Hepatocyte (in vitro differentiated cells): Measurements from ENCODE around the gene PYDC1. TPM values are rescaled to one million over a fixed set of nuclear protein-coding genes. Genes with fewer than 3 reads are reported as not detected.
A peak's percentile ranks its signal among the peaks of the same experiment; 100 is the strongest.
"Not testable (repeated sequence)": the region's sequence is repeated elsewhere in the genome, so short reads cannot be mapped to it uniquely, and the experiment has no call there.

Source experiments
- DNase-seq: peaks from one replicate; pipeline ENCODE4 v3.0.0-alpha.2; 2016; ENCODE audit warnings: low spot score
- H2AFZ ChIP-seq: fragments of 200-600 bp; sonication (generic); 2 replicates; pipeline ENCODE4 v1.6.0; 2016; ENCODE audit warnings: antibody characterized with exemption, mild to moderate bottlenecking
- H3K27ac ChIP-seq: fragments of 200-600 bp; sonication (generic); 2 replicates; pipeline ENCODE4 v1.5.1; 2016; ENCODE audit warnings: mild to moderate bottlenecking
- H3K27me3 ChIP-seq: fragments of 200-600 bp; sonication (generic); 2 replicates; pipeline ENCODE4 v1.6.1; 2016
- H3K36me3 ChIP-seq: fragments of 200-600 bp; sonication (generic); replicated peaks from 2 replicates; pipeline ENCODE4 v1.5.1; 2016; ENCODE audit warnings: low read depth; ENCODE audit not compliant: insufficient read depth
- H3K4me1 ChIP-seq: fragments of 200-600 bp; sonication (generic); 2 replicates; pipeline ENCODE4 v1.5.1; 2016; ENCODE audit warnings: mild to moderate bottlenecking, moderate library complexity; ENCODE audit not compliant: insufficient read depth
- H3K4me2 ChIP-seq: fragments of 200-600 bp; sonication (generic); 2 replicates; pipeline ENCODE4 v1.6.0; 2016
- H3K4me3 ChIP-seq: fragments of 200-600 bp; sonication (generic); 2 replicates; pipeline ENCODE4 v1.5.1; 2016; ENCODE audit warnings: mild to moderate bottlenecking
- H3K79me2 ChIP-seq: fragments of 200-600 bp; sonication (generic); 2 replicates; pipeline ENCODE4 v1.6.0; 2017; ENCODE audit warnings: mild to moderate bottlenecking
- H3K9me2 ChIP-seq: fragments of 200-600 bp; sonication (generic); replicated peaks from 2 replicates; pipeline ENCODE4 v1.6.0; 2017; ENCODE audit warnings: mild to moderate bottlenecking; ENCODE audit not compliant: insufficient read depth
- H3K9me3 ChIP-seq: fragments of 200-600 bp; sonication (generic); 2 replicates; pipeline ENCODE4 v1.5.1; 2016; ENCODE audit warnings: low read depth, mild to moderate bottlenecking
- H4K20me1 ChIP-seq: fragments of 200-600 bp; sonication (generic); 2 replicates; pipeline ENCODE4 v1.6.0; 2016; ENCODE audit warnings: mild to moderate bottlenecking; ENCODE audit not compliant: insufficient read depth, poor library complexity, severe bottlenecking
- EZH2 ChIP-seq: fragments of 200-600 bp; sonication (generic); IDR thresholded peaks from 2 replicates; pipeline ENCODE4 v1.6.1; 2016; ENCODE audit warnings: antibody characterized with exemption, mild to moderate bottlenecking, borderline replicate concordance
- EZH2phosphoT487 ChIP-seq: fragments of 200-600 bp; sonication (generic); IDR thresholded peaks from one replicate; pipeline ENCODE4 v1.6.1; 2018; ENCODE audit warnings: antibody characterized with exemption, mild to moderate bottlenecking, low read depth, moderate library complexity; ENCODE audit not compliant: unreplicated experiment, severe bottlenecking
- WGBS: methylation state at CpG from one replicate; pipeline ENCODE4 v1.1.6; 2016; ENCODE audit warnings: low lambda C conversion rate; ENCODE audit errors: missing lambda C conversion rate; 5-methylcytosine and 5-hydroxymethylcytosine counted together
- polyA plus RNA-seq: library from polyadenylated mRNA; unstranded; fragments of >200 nt; fragmentation: Nextera tagmentation; extraction: Ambion mirVana; gene quantifications from 2 replicates; pipeline ENCODE4 v1.2.1, GENCODE V29; 2016
- total RNA-seq: library from RNA; depleted of rRNA; stranded (reverse); fragments of >200 nt; gene quantifications from 2 replicates; pipeline ENCODE4 v1.2.3, GENCODE V29; 2014
- TF ChIP-seq, protein P1 (sequence below): fragments of 200-600 bp; sonication (generic); IDR thresholded peaks from 2 replicates; pipeline ENCODE4 v1.5.1; 2016; ENCODE audit warnings: antibody characterized with exemption, mild to moderate bottlenecking; ENCODE audit not compliant: poor library complexity

The PYDC1 gene
- total and polyA plus RNA-seq, 2 experiments from 2014 or later, result not detected

DNA sequence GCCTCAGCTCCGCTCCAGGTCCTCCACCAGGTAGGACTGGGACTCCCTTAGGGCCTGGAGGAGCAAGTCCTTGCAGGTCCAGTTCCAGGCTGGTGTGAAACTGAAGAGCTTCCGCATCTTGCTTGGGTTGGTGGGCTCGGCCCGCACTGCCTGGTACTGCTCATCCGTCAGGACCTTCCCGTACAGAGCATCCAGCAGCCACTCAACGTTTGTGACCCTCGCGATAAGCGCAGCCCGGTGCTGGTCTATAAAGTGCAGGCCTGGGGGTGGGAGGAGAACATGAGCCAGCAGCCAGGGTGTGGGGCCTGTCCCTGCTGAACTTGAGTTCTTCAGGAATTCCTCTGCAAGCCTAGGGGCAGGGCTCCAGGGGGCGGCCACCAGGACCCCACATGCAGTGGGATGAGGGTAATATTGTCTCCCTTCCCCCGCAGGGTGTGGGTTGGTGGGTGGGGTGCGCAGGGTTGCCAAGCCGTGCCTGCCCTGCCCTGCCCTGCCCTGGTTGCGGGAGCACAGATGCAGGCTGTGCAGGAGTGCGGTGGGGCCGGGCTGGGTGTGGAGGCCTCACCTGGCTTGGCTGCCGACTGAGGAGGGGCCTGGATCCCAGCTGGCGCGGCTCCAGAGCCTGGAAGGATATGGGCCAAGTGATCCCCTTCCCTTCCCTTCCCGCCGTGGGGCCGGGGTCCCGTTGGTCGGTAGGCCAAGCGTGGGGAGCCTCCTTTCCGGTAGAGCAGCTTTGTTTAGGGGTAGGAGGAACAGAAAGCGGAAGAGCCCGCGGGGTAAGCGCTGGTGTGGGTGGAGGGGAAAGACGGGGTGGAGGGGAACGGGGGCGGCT is 15.1 kb downstream of the PYDC1 start:
- H4K20me1 ChIP-seq, result peaks cover 20% of the 10 kb centered on the region
- no peaks in the 10 kb centered on the region for H3K9me3 ChIP-seq
- H3K36me3 ChIP-seq, result no peaks in the 10 kb centered on the region
- WGBS, result 13% methylated on average over 32 of the region's 35 CpGs
- no peaks in the 10 kb centered on the region for H3K79me2 ChIP-seq
- H3K4me3 ChIP-seq, result peak overlapping the region; percentile 63
- TF ChIP-seq, protein P1, sequence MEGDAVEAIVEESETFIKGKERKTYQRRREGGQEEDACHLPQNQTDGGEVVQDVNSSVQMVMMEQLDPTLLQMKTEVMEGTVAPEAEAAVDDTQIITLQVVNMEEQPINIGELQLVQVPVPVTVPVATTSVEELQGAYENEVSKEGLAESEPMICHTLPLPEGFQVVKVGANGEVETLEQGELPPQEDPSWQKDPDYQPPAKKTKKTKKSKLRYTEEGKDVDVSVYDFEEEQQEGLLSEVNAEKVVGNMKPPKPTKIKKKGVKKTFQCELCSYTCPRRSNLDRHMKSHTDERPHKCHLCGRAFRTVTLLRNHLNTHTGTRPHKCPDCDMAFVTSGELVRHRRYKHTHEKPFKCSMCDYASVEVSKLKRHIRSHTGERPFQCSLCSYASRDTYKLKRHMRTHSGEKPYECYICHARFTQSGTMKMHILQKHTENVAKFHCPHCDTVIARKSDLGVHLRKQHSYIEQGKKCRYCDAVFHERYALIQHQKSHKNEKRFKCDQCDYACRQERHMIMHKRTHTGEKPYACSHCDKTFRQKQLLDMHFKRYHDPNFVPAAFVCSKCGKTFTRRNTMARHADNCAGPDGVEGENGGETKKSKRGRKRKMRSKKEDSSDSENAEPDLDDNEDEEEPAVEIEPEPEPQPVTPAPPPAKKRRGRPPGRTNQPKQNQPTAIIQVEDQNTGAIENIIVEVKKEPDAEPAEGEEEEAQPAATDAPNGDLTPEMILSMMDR, result no peak
- TF ChIP-seq EZH2 (no peak), EZH2phosphoT487 (no peak)
- no peaks in the 10 kb centered on the region for H3K9me2 ChIP-seq
- DNase-seq, result peak; percentile 44
- H3K4me2 ChIP-seq, result peak overlapping the region; percentile 98
- H3K4me1 ChIP-seq, result peaks cover 14% of the 10 kb centered on the region
- H2AFZ ChIP-seq, result peak overlapping the region; percentile 86
- no peak overlapping the region for H3K27ac ChIP-seq
- H3K27me3 ChIP-seq, result peaks cover 11% of the 10 kb centered on the region

DNA sequence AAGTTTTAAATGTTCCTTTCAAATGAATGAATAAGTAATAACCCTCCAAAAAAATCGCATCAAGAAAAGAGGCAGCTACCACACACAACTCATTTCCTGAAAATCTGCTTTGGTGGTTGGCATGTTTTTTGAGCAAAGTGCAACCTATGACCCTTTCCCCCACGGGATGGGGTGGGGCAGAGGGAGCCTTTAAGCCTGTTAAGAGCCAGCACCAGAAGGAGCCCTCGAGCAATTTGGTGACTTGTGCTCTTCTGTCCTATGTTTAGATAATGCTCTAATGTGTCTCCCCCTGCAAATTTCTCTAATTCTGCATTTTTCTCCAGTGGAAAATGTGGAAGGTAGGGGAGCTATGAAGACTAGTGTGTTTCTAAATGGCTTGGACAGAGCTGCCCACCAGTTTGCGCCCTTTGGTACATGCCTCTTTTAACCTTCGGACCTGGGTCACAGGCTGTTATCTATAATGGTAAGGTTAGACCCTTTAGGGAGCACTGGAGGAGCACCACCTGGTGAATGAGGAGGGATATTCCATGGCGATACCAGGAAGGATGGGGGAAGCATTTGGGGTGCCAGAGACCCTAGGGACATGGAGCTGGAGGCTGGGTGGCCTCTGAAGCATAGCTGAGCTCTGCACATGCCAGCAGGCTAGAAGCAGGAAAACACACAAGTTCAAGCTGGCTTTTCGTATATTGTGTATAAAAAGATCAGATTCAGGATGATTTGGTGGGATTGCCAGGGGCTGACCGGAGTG is 15.9 kb downstream of the PYDC1 start:
- Histone ChIP-seq H3K4me1 (peaks cover 14% of the 10 kb centered on the region), H3K4me2 (peak overlapping the region; percentile 98), H2AFZ (no peak overlapping the region), H3K79me2 (no peaks in the 10 kb centered on the region), H3K27ac (no peak overlapping the region), H4K20me1 (peaks cover 24% of the 10 kb centered on the region), H3K9me2 (no peaks in the 10 kb centered on the region), H3K27me3 (peaks cover 11% of the 10 kb centered on the region), H3K9me3 (no peaks in the 10 kb centered on the region), H3K4me3 (no peak overlapping the region), H3K36me3 (no peaks in the 10 kb centered on the region)
- no peak for DNase-seq
- WGBS, result 74% methylated on average over 8 of the region's 8 CpGs
- TF ChIP-seq EZH2phosphoT487, result no peak
- TF ChIP-seq, protein P1, result no peak
- TF ChIP-seq EZH2, result no peak

- DNase-seq, H3K27ac ChIP-seq, H3K27me3 ChIP-seq, H3K9me3 ChIP-seq, H3K79me2 ChIP-seq, H3K9me2 ChIP-seq, H3K4me2 ChIP-seq, H3K4me3 ChIP-seq, H3K36me3 ChIP-seq, H2AFZ ChIP-seq: not testable (repeated sequence)
- H4K20me1 ChIP-seq, result peaks cover 33% of the 10 kb centered on the region
- peaks cover 14% of the 10 kb centered on the region for H3K4me1 ChIP-seq
- WGBS, result 93% methylated on average over 8 of the region's 8 CpGs
These were observed 16.8 kb downstream of the PYDC1 start for GRCh38 chr16:31200111-31200510.
